ENCODE measurements around the gene SHROOM1. TPM values are rescaled to one million over a fixed set of nuclear protein-coding genes. Genes with fewer than 3 reads are reported as not detected.

Gene SHROOM1
- total RNA-seq, 1 experiment from 2014 or later, result 24.5 TPM

GRCh38 chr5:132819468-132819867 lies 11.0 kb downstream of the SHROOM1 start:
- intact Hi-C loops (cut with micrococcal nuclease; ENCODE audit: unreplicated experiment), result no loop called here
- TF ChIP-seq, protein P1, sequence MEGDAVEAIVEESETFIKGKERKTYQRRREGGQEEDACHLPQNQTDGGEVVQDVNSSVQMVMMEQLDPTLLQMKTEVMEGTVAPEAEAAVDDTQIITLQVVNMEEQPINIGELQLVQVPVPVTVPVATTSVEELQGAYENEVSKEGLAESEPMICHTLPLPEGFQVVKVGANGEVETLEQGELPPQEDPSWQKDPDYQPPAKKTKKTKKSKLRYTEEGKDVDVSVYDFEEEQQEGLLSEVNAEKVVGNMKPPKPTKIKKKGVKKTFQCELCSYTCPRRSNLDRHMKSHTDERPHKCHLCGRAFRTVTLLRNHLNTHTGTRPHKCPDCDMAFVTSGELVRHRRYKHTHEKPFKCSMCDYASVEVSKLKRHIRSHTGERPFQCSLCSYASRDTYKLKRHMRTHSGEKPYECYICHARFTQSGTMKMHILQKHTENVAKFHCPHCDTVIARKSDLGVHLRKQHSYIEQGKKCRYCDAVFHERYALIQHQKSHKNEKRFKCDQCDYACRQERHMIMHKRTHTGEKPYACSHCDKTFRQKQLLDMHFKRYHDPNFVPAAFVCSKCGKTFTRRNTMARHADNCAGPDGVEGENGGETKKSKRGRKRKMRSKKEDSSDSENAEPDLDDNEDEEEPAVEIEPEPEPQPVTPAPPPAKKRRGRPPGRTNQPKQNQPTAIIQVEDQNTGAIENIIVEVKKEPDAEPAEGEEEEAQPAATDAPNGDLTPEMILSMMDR (IDR thresholded peaks at IDR 0.05; ENCODE audit: unreplicated experiment), result no peak
- no peak overlapping the region for H3K4me3 Mint-ChIP-seq (ENCODE audit: low read depth, unreplicated experiment)
- no peak for DNase-seq
- H3K4me1 Mint-ChIP-seq (ENCODE audit: low read depth, unreplicated experiment), result peaks cover 9% of the 10 kb centered on the region
- no peaks in the 10 kb centered on the region for H3K27me3 Mint-ChIP-seq (ENCODE audit: unreplicated experiment)
- no peaks in the 10 kb centered on the region for H3K9me3 Mint-ChIP-seq (ENCODE audit: low read depth, unreplicated experiment)
- H3K36me3 Mint-ChIP-seq (ENCODE audit: insufficient read depth, unreplicated experiment), result peaks cover 13% of the 10 kb centered on the region
- H3K27ac Mint-ChIP-seq (ENCODE audit: unreplicated experiment), result no peak overlapping the region
- CTCF ChIA-PET, result interaction anchor here (0.7 to 4.9 kb wide), 14 partner anchors 8 to 329 kb away, joined by 3 to 91 read pairs (median 6); partner anchors contain the start of genes CCNI2, IRF1, KIF3A and SEPTIN8
- no TSS peak for BruUV-seq (replicated peaks)

GRCh38 chr5:132817011-132817410 lies 13.4 kb downstream of the SHROOM1 start:
- intact Hi-C loops (cut with micrococcal nuclease; ENCODE audit: unreplicated experiment), result no loop called here
- TF ChIP-seq, protein P1 (IDR thresholded peaks at IDR 0.05; ENCODE audit: unreplicated experiment), result no peak
- H3K27ac Mint-ChIP-seq (ENCODE audit: unreplicated experiment), result no peak overlapping the region
- no peak for DNase-seq
- CTCF ChIA-PET, result interaction anchor here (4.5 kb wide), 1 partner anchor 63 kb away, joined by 52 read pairs; no protein-coding TSS in a partner anchor
- peaks cover 20% of the 10 kb centered on the region for H3K4me1 Mint-ChIP-seq (ENCODE audit: low read depth, unreplicated experiment)
- peaks cover 16% of the 10 kb centered on the region for H3K36me3 Mint-ChIP-seq (ENCODE audit: insufficient read depth, unreplicated experiment)
- no peaks in the 10 kb centered on the region for H3K27me3 Mint-ChIP-seq (ENCODE audit: unreplicated experiment)
- H3K9me3 Mint-ChIP-seq (ENCODE audit: low read depth, unreplicated experiment), result no peaks in the 10 kb centered on the region
- BruUV-seq (replicated peaks), result no TSS peak
- no peak overlapping the region for H3K4me3 Mint-ChIP-seq (ENCODE audit: low read depth, unreplicated experiment)

- H3K27ac Mint-ChIP-seq (ENCODE audit: unreplicated experiment), result no peak overlapping the region
- H3K4me1 Mint-ChIP-seq (ENCODE audit: low read depth, unreplicated experiment), result peaks cover 20% of the 10 kb centered on the region
- no peaks in the 10 kb centered on the region for H3K27me3 Mint-ChIP-seq (ENCODE audit: unreplicated experiment)
- CTCF ChIA-PET, result no interaction called here
- no peak for DNase-seq
- no TSS peak for BruUV-seq (replicated peaks)
- H3K9me3 Mint-ChIP-seq (ENCODE audit: low read depth, unreplicated experiment), result no peaks in the 10 kb centered on the region
- H3K36me3 Mint-ChIP-seq (ENCODE audit: insufficient read depth, unreplicated experiment), result peaks cover 16% of the 10 kb centered on the region
- intact Hi-C loops (cut with micrococcal nuclease; ENCODE audit: unreplicated experiment), result no loop called here
- no peak overlapping the region for H3K4me3 Mint-ChIP-seq (ENCODE audit: low read depth, unreplicated experiment)
- TF ChIP-seq, protein P1 (IDR thresholded peaks at IDR 0.05; ENCODE audit: unreplicated experiment), result no peak
Observed at GRCh38 chr5:132816554-132816953, 13.9 kb downstream of the SHROOM1 start.

GRCh38 chr5:132816083-132816482 lies 14.4 kb downstream of the SHROOM1 start:
- no peak overlapping the region for H3K27ac Mint-ChIP-seq (ENCODE audit: unreplicated experiment)
- no TSS peak for BruUV-seq (replicated peaks)
- no peaks in the 10 kb centered on the region for H3K27me3 Mint-ChIP-seq (ENCODE audit: unreplicated experiment)
- CTCF ChIA-PET, result no interaction called here
- no peak overlapping the region for H3K4me3 Mint-ChIP-seq (ENCODE audit: low read depth, unreplicated experiment)
- intact Hi-C loops (cut with micrococcal nuclease; ENCODE audit: unreplicated experiment), result no loop called here
- peaks cover 16% of the 10 kb centered on the region for H3K36me3 Mint-ChIP-seq (ENCODE audit: insufficient read depth, unreplicated experiment)
- peaks cover 20% of the 10 kb centered on the region for H3K4me1 Mint-ChIP-seq (ENCODE audit: low read depth, unreplicated experiment)
- H3K9me3 Mint-ChIP-seq (ENCODE audit: low read depth, unreplicated experiment), result no peaks in the 10 kb centered on the region
- TF ChIP-seq, protein P1 (IDR thresholded peaks at IDR 0.05; ENCODE audit: unreplicated experiment), result no peak
- no peak for DNase-seq

All from Calu3 (cell line).